CD14-positive monocyte (primary cell): ENCODE data around the gene EPHA8. TPM values are rescaled to one million over a fixed set of nuclear protein-coding genes. Genes with fewer than 3 reads are reported as not detected.

ENCODE experiments used
- DNase-seq, 3 donors: peaks; one replicate each; pipeline ENCODE4 v3.0.0-alpha.2; 2011 to 2022
- H2AFZ ChIP-seq: 2 replicates; pipeline ENCODE4 v1.6.0; 2012; ENCODE audit warnings: mild to moderate bottlenecking, low read depth, low read length, inconsistent platforms; ENCODE audit not compliant: insufficient read depth, poor library complexity, severe bottlenecking
- H3K27ac ChIP-seq, 2 donors: 1 replicate in 1 of 2; 2 replicates in 1 of 2; pipeline ENCODE4 v1.5.1; 2012 to 2013; ENCODE audit warnings: low read length in 2 of 2, control low read depth in 1 of 2, inconsistent platforms in 1 of 2, low read depth in 1 of 2, mild to moderate bottlenecking in 1 of 2
- H3K27me3 ChIP-seq, 2 donors: one replicate each; pipeline versions ENCODE4 v1.6.0 to v1.6.1; 2011 to 2013; ENCODE audit warnings: low read length in 2 of 2; ENCODE audit not compliant: control insufficient read depth in 2 of 2, insufficient read depth in 2 of 2
- H3K36me3 ChIP-seq, 2 donors: replicated peaks in 1 of 2; 1 replicate in 1 of 2; 2 replicates in 1 of 2; pipeline versions ENCODE4 v1.5.1 to v1.6.1; 2012 to 2013; ENCODE audit warnings: low read length in 2 of 2, control low read depth in 1 of 2, inconsistent platforms in 1 of 2, mild to moderate bottlenecking in 1 of 2; ENCODE audit not compliant: insufficient read depth in 2 of 2, control insufficient read depth in 1 of 2
- H3K4me1 ChIP-seq, 2 donors: 1 replicate in 1 of 2; 2 replicates in 1 of 2; pipeline versions ENCODE4 v1.5.1 to v1.6.1; 2012 to 2013; ENCODE audit warnings: low read length in 2 of 2, control low read depth in 1 of 2, inconsistent platforms in 1 of 2, mild to moderate bottlenecking in 1 of 2, moderate library complexity in 1 of 2; ENCODE audit not compliant: insufficient read depth in 2 of 2, control insufficient read depth in 1 of 2
- H3K4me2 ChIP-seq: replicated peaks from 2 replicates; pipeline ENCODE3; 2012; ENCODE audit warnings: low read length, moderate library complexity, mild to moderate bottlenecking; ENCODE audit not compliant: poor library complexity, severe bottlenecking; ENCODE audit errors: extremely low read depth
- H3K4me3 ChIP-seq, 3 experiments: fragments of 200-600 bp in 1 of 3; sonication (generic) in 1 of 3; replicated peaks in 1 of 3; 1 replicate in 2 of 3; 2 replicates in 1 of 3; pipeline ENCODE4 v1.5.1; 2011 to 2013; ENCODE audit warnings: low read length in 3 of 3, mild to moderate bottlenecking in 3 of 3, control low read depth in 2 of 3, low read depth in 2 of 3, inconsistent platforms in 1 of 3, moderate library complexity in 1 of 3
- H3K79me2 ChIP-seq: 2 replicates; pipeline ENCODE4 v1.6.0; 2012; ENCODE audit warnings: mild to moderate bottlenecking, control low read depth, inconsistent platforms, low read length, moderate library complexity; ENCODE audit not compliant: insufficient read depth
- H3K9ac ChIP-seq: 2 replicates; pipeline ENCODE4 v1.6.0; 2017; ENCODE audit warnings: low read length, mild to moderate bottlenecking; ENCODE audit not compliant: insufficient read depth, poor library complexity, severe bottlenecking
- H3K9me3 ChIP-seq, 2 donors: replicated peaks in 1 of 2; 1 replicate in 1 of 2; 2 replicates in 1 of 2; pipeline versions ENCODE4 v1.5.1 to v1.6.1; 2012 to 2013; ENCODE audit warnings: low read length in 2 of 2, control low read depth in 1 of 2; ENCODE audit not compliant: control insufficient read depth in 1 of 2, insufficient read depth in 1 of 2
- H4K20me1 ChIP-seq: 2 replicates; pipeline ENCODE4 v1.6.0; 2012; ENCODE audit warnings: mild to moderate bottlenecking, low read length, control low read depth, moderate library complexity; ENCODE audit not compliant: insufficient read depth
- H3K27ac Mint-ChIP-seq, 7 donors: one replicate each; pipeline ENCODE4 v1.8.0; 2020; ENCODE audit warnings: mild to moderate bottlenecking in 7 of 7, mixed read lengths in 7 of 7, moderate library complexity in 6 of 7, inconsistent platforms in 2 of 7
- H3K27me3 Mint-ChIP-seq, 3 donors: one replicate each; pipeline ENCODE4 v1.8.0; 2021 to 2022; ENCODE audit warnings: low read depth in 3 of 3, mild to moderate bottlenecking in 3 of 3, mixed read lengths in 3 of 3, moderate library complexity in 3 of 3, inconsistent platforms in 1 of 3
- H3K36me3 Mint-ChIP-seq, 2 donors: one replicate each; pipeline ENCODE4 v1.8.0; 2020; ENCODE audit warnings: mixed read lengths in 2 of 2, inconsistent platforms in 1 of 2, mild to moderate bottlenecking in 1 of 2
- H3K4me1 Mint-ChIP-seq: one replicate; pipeline ENCODE4 v1.8.0; 2020; ENCODE audit warnings: mild to moderate bottlenecking, mixed read lengths
- H3K4me3 Mint-ChIP-seq, 2 donors: one replicate each; pipeline ENCODE4 v1.8.0; 2020; ENCODE audit warnings: mild to moderate bottlenecking in 2 of 2, mixed read lengths in 2 of 2, moderate library complexity in 1 of 2
- H3K9me3 Mint-ChIP-seq, 7 donors: one replicate each; pipeline ENCODE4 v1.8.0; 2020 to 2022; ENCODE audit warnings: mixed read lengths in 7 of 7, mild to moderate bottlenecking in 6 of 7, moderate library complexity in 6 of 7, inconsistent platforms in 2 of 7
- CTCF ChIP-seq: fragments of 200-600 bp; IDR thresholded peaks from one replicate; pipeline ENCODE4 v1.8.0; 2022; ENCODE audit warnings: antibody characterized with exemption, mild to moderate bottlenecking
- WGBS: methylation state at CpG from one replicate; pipeline ENCODE4 v1.1.5; 2013; ENCODE audit warnings: missing lambda C conversion rate; ENCODE audit not compliant: insufficient coverage; 5-methylcytosine and 5-hydroxymethylcytosine counted together
- intact Hi-C, 2 donors: fragments of 100-400 bp; cut with micrococcal nuclease; formaldehyde crosslinking; loops; one replicate each; pipeline versions ENCODE4 v1.15.0 to v1.15.1; 2023
- polyA plus RNA-seq, 3 donors: library from polyadenylated mRNA; depleted of rRNA in 1 of 3; unstranded in 2 of 3; stranded (reverse) in 1 of 3; fragments of 300-500 nt in 2 of 3; fragments of >200 nt in 1 of 3; fragmentation: Illumina TruSeq in 2 of 3; gene quantifications; 1 replicate in 2 of 3; 2 replicates in 1 of 3; pipeline ENCODE4 v1.2.3, GENCODE V29; 2012 to 2021

EPHA8 gene
- polyA plus RNA-seq, 3 donors: 0.04 TPM; not detected in 2

- Mint-ChIP-seq H3K9me3 (no peaks in the 10 kb centered on the region), H3K4me3 (no peak overlapping the region), H3K27ac (no peak overlapping the region), H3K27me3 (peaks cover 9 to 22% (median 21%) of the 10 kb centered on the region in 3 donors), H3K36me3 (no peaks in the 10 kb centered on the region), H3K4me1 (no peaks in the 10 kb centered on the region)
- no peak overlapping the region for H3K27ac ChIP-seq
- H3K4me1 ChIP-seq: no peaks in the 10 kb centered on the region
- no peak overlapping the region for H3K4me2 ChIP-seq
- no peak overlapping the region for H3K4me3 ChIP-seq
- TF ChIP-seq CTCF: no peak
- intact Hi-C loops: no loop called here
- no peak overlapping the region for H3K9ac ChIP-seq
- DNase-seq: no peak
- no peaks in the 10 kb centered on the region for H4K20me1 ChIP-seq
- H2AFZ ChIP-seq: no peak overlapping the region
- peaks cover 0 to 7% of the 10 kb centered on the region in 2 donors for H3K27me3 ChIP-seq
- H3K79me2 ChIP-seq: no peaks in the 10 kb centered on the region
- no peaks in the 10 kb centered on the region for H3K9me3 ChIP-seq
- WGBS: 54% methylated on average over 9 of the region's 12 CpGs
- H3K36me3 ChIP-seq: no peaks in the 10 kb centered on the region
These were observed 50.7 kb downstream of the EPHA8 start for GRCh38 chr1:22613951-22614350.

GRCh38 chr1:22615886-22616285 is 52.6 kb downstream of the EPHA8 start:
- no peak for DNase-seq
- Mint-ChIP-seq H3K27ac (no peak overlapping the region), H3K4me3 (no peak overlapping the region), H3K4me1 (peaks cover 6% of the 10 kb centered on the region), H3K27me3 (peaks cover 14 to 22% (median 21%) of the 10 kb centered on the region in 3 donors), H3K36me3 (no peaks in the 10 kb centered on the region), H3K9me3 (no peaks in the 10 kb centered on the region)
- no peak overlapping the region for H3K4me3 ChIP-seq
- H3K4me2 ChIP-seq: no peak overlapping the region
- no peaks in the 10 kb centered on the region for H4K20me1 ChIP-seq
- intact Hi-C loops: no loop called here
- H3K79me2 ChIP-seq: no peaks in the 10 kb centered on the region
- H3K9ac ChIP-seq: no peak overlapping the region
- H3K36me3 ChIP-seq: no peaks in the 10 kb centered on the region
- no peak overlapping the region for H2AFZ ChIP-seq
- H3K27ac ChIP-seq: no peak overlapping the region
- 51% methylated on average over 2 of the region's 2 CpGs for whole genome bisulfite sequencing
- no peaks in the 10 kb centered on the region for H3K4me1 ChIP-seq
- H3K9me3 ChIP-seq: no peaks in the 10 kb centered on the region
- H3K27me3 ChIP-seq: peaks cover 0 to 7% of the 10 kb centered on the region in 2 donors
- TF ChIP-seq CTCF: no peak
